Activated naive CD4-positive, alpha-beta T cell treated with anti-CD3 and anti-CD28 coated beads for 36 hours (primary cell): ENCODE data around the gene ZBTB43. TPM values are rescaled to one million over a fixed set of nuclear protein-coding genes. Genes with fewer than 3 reads are reported as not detected.

Source experiments
- CTCF ChIA-PET: fragments of 350-600 bp; sonication (Branson Sonifier 250); formaldehyde crosslinking; loops from one replicate; lab custom pipeline; 2021; ENCODE audit warnings: antibody characterized with exemption; lab: Charles Lee
- DNase-seq: peaks from one replicate; pipeline ENCODE4 v3.0.0-alpha.2; 2020
- H3K27ac Mint-ChIP-seq: one replicate; pipeline ENCODE4 v1.8.0; 2021; ENCODE audit warnings: mild to moderate bottlenecking, mixed read lengths
- H3K27me3 Mint-ChIP-seq: one replicate; pipeline ENCODE4 v1.8.0; 2021; ENCODE audit warnings: low read depth, mixed read lengths
- H3K36me3 Mint-ChIP-seq: one replicate; pipeline ENCODE4 v1.8.0; 2021; ENCODE audit warnings: low read depth, mixed read lengths
- H3K4me1 Mint-ChIP-seq: one replicate; pipeline ENCODE4 v1.8.0; 2021; ENCODE audit warnings: low read depth, mixed read lengths
- H3K4me3 Mint-ChIP-seq: one replicate; pipeline ENCODE4 v1.8.0; 2021; ENCODE audit warnings: mild to moderate bottlenecking, moderate library complexity, mixed read lengths
- H3K9me3 Mint-ChIP-seq: one replicate; pipeline ENCODE4 v1.8.0; 2021; ENCODE audit warnings: mixed read lengths
- intact Hi-C: fragments of 100-400 bp; cut with micrococcal nuclease; formaldehyde crosslinking; loops from one replicate; pipeline ENCODE4 v1.15.1; 2023
- total RNA-seq, 2 experiments: library from RNA; stranded (reverse); gene quantifications; one replicate each; pipeline ENCODE4 v1.2.3, GENCODE V29; 2021

ZBTB43 gene
- total RNA-seq, 2 experiments from 2014 or later, result 20.9 to 25.9 TPM

DNA sequence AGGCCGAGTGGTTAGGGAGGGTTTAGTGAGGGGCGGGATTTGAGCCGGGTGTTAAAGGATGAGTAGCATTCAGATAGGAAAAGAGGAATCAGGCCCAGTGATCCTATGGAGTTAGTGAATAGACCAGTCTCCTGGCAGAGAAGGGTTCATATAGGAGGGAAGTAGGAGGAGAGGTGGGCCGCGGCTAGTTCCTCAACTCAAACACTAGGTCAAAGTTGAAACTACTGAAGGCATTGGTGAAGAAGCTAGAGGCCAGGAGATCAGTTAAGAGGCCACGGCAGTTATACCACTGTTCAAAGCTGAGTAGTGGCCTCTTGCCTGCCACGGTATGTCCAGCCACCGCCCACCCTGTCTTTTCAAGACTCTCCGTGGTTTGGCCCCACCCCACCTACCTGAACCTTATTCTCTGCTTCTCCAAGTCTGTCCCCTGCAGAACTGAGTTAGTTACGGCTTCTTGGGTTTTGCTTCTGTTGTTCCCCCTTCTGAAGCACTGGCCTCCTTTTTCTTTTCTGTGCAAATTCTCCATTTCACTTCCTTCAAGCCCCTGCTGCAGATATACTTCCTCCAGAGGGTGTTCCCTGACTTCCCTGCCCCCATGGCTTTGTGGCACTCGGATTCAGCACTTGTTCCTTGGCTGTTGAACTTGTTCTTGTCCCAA lies 57.4 kb downstream of the ZBTB43 start:
- peaks cover 1% of the 10 kb centered on the region for H3K36me3 Mint-ChIP-seq
- no peak for DNase-seq
- H3K4me1 Mint-ChIP-seq, result peaks cover 20% of the 10 kb centered on the region
- CTCF ChIA-PET, result no interaction called here
- no peaks in the 10 kb centered on the region for H3K27me3 Mint-ChIP-seq
- no peak overlapping the region for H3K27ac Mint-ChIP-seq
- intact Hi-C loops, result no loop called here
- H3K9me3 Mint-ChIP-seq, result no peaks in the 10 kb centered on the region
- peak overlapping the region; percentile 81 for H3K4me3 Mint-ChIP-seq

DNA sequence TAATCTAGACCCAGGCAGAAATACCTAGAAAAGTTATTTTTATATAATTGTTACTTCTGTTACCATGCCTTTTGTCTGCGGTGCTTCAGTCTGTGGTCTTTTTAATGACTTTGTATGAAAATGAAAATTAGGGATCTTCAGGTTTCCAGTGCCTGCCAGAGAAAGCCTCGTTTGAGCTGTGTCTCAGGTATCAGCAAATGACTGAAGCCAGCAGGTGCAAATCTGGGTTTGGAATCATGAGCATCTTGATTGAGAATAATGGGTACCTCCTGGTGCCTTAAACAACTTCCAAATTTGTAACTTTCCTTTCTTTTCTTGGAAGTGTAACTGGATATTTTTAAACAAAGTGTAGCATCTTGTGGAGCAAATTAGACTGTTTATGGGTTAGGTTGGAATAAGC lies 59.9 kb downstream of the ZBTB43 start:
- intact Hi-C loops, result no loop called here
- Mint-ChIP-seq H3K9me3 (no peaks in the 10 kb centered on the region), H3K27ac (no peak overlapping the region), H3K4me1 (peaks cover 26% of the 10 kb centered on the region), H3K4me3 (no peak overlapping the region), H3K27me3 (no peaks in the 10 kb centered on the region), H3K36me3 (peaks cover 1% of the 10 kb centered on the region)
- CTCF ChIA-PET, result interaction anchor here (0.5 kb wide), 1 partner anchor 29 kb away, joined by 5 read pairs; no protein-coding TSS in a partner anchor
- no peak for DNase-seq

DNA sequence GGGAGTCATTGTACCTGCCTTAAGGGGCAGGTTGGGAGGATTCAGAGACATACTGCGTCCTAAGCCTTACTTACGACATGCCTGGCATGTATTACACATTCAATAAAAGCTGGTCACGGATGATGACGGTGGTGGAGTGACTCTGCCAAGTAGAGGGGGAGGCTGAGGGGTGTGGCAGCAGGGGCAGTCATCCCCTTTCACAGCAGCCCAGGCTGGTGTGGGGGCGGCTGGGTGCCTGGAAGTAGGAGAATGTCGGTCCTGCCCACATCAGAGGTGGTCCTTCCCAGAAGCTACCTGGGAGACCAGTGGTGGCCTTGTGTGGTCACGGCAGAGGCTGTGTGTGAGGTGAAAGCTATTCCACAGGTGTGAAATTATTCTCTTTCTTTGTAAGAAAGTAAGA lies 64.5 kb downstream of the ZBTB43 start:
- no peak for DNase-seq
- intact Hi-C loops, result no loop called here
- CTCF ChIA-PET, result no interaction called here
- Mint-ChIP-seq H3K4me1 (peaks cover 17% of the 10 kb centered on the region), H3K27me3 (no peaks in the 10 kb centered on the region), H3K36me3 (peaks cover 1% of the 10 kb centered on the region), H3K27ac (no peak overlapping the region), H3K4me3 (no peak overlapping the region), H3K9me3 (no peaks in the 10 kb centered on the region)

DNA sequence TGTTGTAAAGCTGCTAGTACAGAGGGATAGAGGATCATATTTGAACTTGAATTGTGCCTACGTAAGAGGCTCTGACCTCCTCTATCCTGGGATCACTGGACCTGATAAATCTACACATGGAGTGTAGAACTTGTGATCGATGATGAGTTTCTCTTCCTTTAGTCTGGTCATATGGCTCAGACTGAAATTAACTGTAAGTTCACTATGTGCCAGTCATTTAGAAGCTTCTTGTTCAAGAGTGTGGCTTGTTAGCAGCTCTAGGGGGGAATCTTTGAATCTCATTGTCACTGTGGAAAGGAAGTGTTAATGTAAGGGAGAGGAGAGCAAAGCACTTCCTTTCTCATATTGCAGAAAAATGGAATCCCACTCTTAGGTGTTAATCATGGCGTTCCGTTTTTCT lies 67.7 kb downstream of the ZBTB43 start:
- Mint-ChIP-seq H3K27me3 (no peaks in the 10 kb centered on the region), H3K27ac (peak overlapping the region; percentile 15), H3K4me1 (peaks cover 30% of the 10 kb centered on the region), H3K9me3 (no peaks in the 10 kb centered on the region), H3K4me3 (no peak overlapping the region), H3K36me3 (no peaks in the 10 kb centered on the region)
- DNase-seq, result no peak
- CTCF ChIA-PET, result no interaction called here
- intact Hi-C loops, result no loop called here

DNA sequence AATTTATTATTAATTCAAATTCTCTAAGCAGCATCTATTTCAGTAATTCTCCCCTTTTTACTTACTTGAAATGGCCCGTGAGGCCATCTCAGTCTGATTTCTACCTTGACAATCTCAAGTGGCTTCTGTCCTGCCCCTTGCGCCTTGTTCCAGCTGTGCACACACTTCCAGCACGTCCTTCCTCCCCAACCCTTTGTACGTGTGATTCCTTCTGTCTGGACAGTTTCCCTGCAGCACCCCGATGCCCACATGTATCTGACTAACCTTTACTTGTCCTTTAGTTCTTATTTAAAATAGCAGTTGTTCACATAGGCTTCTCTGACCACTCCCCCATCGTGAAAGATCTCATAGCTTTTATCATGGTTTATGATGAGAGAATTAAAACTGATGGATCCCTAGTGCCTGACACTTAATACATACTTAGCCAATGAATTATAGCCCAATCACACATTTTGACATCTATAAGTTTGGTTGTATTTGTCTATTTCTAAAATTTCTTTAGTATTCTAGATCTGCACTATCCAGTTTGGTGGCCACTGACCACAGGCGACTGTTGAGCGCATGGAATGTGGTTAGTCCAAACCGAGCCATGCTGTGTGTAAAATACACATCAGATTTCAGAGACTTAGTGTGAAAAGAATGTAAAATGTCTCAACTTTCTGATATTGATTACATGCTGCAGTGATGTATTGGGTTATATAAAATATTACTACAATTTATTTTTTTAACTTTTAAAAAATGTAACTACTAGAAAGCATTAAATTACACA lies 69.9 kb downstream of the ZBTB43 start:
- intact Hi-C loops, result no loop called here
- H3K4me1 Mint-ChIP-seq, result peaks cover 26% of the 10 kb centered on the region
- no peaks in the 10 kb centered on the region for H3K9me3 Mint-ChIP-seq
- no peak for DNase-seq
- peaks cover 2% of the 10 kb centered on the region for H3K36me3 Mint-ChIP-seq
- CTCF ChIA-PET, result no interaction called here
- H3K27me3 Mint-ChIP-seq, result no peaks in the 10 kb centered on the region
- H3K4me3 Mint-ChIP-seq, result no peak overlapping the region
- H3K27ac Mint-ChIP-seq, result no peak overlapping the region

DNA sequence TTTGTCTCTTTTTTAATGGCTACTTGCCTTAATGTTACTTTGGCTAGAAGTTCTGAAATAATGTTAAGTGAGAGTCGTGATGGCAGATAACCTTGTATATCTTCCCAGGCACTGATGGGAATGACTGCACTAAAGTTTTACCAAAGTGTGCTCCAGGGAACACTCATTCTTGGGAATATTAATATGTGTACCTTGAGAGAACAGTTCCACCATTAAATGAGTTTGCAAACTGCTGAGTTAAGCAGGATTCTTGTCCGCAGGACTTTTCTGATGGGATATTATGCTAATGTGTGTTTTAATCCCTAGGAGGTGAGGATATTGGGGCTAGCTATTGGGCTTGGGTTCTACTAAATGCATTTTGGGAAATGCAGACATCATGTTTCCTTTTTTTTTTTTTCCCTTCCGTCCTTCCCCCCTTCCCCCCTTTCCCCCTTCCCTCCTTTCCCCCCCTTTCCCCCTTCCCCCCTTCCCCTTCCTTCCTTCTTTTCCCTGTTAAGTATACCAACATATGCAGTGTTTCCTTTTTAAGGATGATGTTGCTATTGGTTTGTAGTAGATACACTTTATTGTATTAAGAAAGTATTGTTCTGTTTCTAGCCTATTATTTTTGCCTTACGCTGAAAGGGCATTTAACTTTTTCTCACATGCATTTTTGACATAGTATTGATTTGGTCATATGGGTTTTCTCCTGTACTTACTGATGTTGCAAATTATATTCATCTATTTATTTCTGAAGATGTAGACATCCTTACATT lies 71.1 kb downstream of the ZBTB43 start:
- Mint-ChIP-seq H3K4me3 (no peak overlapping the region), H3K36me3 (peaks cover 8% of the 10 kb centered on the region), H3K27me3 (no peaks in the 10 kb centered on the region), H3K4me1 (peaks cover 25% of the 10 kb centered on the region), H3K27ac (no peak overlapping the region), H3K9me3 (no peaks in the 10 kb centered on the region)
- CTCF ChIA-PET, result no interaction called here
- intact Hi-C loops, result no loop called here
- DNase-seq, result no peak

DNA sequence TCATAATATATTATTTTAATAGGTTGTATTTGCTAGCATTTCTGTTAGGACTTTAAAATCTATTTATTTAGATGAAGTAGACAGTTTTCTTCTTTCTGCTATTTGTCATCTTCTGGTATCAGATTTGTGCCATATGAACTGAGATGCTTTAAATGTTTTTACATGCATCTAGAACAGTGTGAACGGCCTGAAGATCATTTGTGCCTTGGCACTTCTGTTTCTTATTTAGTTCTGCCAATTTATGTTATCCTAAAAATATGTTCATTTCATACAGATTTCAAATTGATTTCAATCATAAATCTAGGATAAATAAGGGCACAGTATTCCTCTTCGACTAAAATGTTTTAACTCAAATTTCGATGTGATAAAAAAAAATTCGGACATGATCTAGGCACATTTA lies 71.7 kb downstream of the ZBTB43 start:
- Mint-ChIP-seq H3K36me3 (peaks cover 11% of the 10 kb centered on the region), H3K27ac (no peak overlapping the region)
- DNase-seq, result no peak

DNA sequence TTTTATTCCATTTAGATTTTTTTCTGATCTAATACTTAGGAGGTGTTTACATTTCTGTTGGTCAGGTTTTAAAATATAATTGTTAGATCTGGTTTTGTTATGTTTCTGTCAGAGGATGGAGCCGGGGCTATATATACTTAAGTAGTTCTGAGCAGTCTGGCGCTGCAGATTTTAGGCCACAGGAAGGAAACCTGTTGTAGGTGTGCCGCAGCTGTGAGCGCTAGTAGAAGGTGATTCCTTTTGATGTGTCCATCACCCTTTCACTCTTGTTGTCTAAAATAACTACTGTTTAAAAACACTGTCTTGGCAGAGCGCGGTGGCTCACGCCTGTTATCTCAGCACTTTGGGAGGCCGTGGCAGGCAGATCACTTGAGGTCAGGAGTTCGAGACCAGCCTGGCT lies 72.6 kb downstream of the ZBTB43 start:
- no peak for DNase-seq
- CTCF ChIA-PET, result no interaction called here

More for the DNA sequence above, 71.7 kb downstream of the ZBTB43 start:
- CTCF ChIA-PET, result no interaction called here
- Mint-ChIP-seq H3K4me3 (no peak overlapping the region), H3K9me3 (no peaks in the 10 kb centered on the region), H3K4me1 (peaks cover 25% of the 10 kb centered on the region), H3K27me3 (no peaks in the 10 kb centered on the region)
- intact Hi-C loops, result no loop called here

DNA sequence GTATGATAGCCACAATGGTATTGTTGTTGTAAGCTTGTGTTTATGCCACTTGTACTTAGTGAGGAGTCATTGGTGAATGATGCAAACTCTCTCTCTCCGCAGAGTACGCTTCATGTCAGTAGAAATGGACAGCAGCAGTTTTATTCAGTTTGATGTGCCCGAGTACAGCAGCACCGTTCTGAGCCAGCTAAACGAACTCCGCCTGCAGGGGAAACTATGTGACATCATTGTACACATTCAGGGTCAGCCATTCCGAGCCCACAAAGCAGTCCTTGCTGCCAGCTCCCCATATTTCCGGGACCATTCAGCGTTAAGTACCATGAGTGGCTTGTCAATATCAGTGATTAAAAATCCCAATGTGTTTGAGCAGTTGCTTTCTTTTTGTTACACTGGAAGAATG lies 74.4 kb downstream of the ZBTB43 start:
- Mint-ChIP-seq H3K4me3 (no peak overlapping the region), H3K36me3 (peaks cover 11% of the 10 kb centered on the region), H3K4me1 (peaks cover 16% of the 10 kb centered on the region), H3K9me3 (no peaks in the 10 kb centered on the region), H3K27me3 (no peaks in the 10 kb centered on the region), H3K27ac (no peak overlapping the region)
- CTCF ChIA-PET, result no interaction called here
- no peak for DNase-seq
- intact Hi-C loops, result no loop called here

More for the DNA sequence above, 72.6 kb downstream of the ZBTB43 start:
- Mint-ChIP-seq H3K9me3 (no peaks in the 10 kb centered on the region), H3K27me3 (no peaks in the 10 kb centered on the region), H3K27ac (no peak overlapping the region), H3K4me1 (peaks cover 22% of the 10 kb centered on the region), H3K36me3 (peaks cover 11% of the 10 kb centered on the region), H3K4me3 (no peak overlapping the region)
- intact Hi-C loops, result no loop called here

DNA sequence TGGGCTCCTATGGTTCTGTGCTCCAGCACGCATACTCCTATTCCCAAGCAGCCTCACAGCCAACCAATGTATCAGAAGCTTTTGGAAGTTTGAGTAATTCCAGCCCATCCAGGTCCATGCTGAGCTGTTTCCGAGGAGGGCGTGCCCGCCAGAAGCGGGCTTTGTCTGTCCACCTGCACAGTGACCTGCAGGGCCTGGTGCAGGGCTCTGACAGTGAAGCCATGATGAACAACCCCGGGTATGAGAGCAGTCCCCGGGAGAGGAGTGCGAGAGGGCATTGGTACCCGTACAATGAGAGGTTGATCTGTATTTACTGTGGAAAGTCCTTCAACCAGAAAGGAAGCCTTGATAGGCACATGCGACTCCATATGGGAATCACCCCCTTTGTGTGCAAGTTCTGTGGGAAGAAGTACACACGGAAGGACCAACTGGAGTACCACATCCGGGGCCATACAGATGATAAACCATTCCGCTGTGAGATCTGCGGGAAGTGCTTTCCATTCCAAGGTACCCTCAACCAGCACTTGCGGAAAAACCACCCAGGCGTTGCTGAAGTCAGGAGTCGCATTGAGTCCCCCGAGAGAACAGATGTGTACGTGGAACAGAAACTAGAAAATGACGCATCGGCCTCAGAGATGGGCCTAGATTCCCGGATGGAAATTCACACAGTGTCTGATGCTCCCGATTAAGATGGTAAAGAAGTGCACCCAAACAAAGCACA lies 75.5 kb downstream of the ZBTB43 start:
- DNase-seq, result no peak
- H3K9me3 Mint-ChIP-seq, result no peaks in the 10 kb centered on the region
- intact Hi-C loops, result no loop called here
- no peak overlapping the region for H3K4me3 Mint-ChIP-seq
- H3K27ac Mint-ChIP-seq, result no peak overlapping the region
- H3K27me3 Mint-ChIP-seq, result no peaks in the 10 kb centered on the region
- peaks cover 11% of the 10 kb centered on the region for H3K36me3 Mint-ChIP-seq
- CTCF ChIA-PET, result interaction anchor here (0.5 kb wide), 1 partner anchor 56 kb away, joined by 3 read pairs; no protein-coding TSS in a partner anchor
- H3K4me1 Mint-ChIP-seq, result peaks cover 16% of the 10 kb centered on the region

DNA sequence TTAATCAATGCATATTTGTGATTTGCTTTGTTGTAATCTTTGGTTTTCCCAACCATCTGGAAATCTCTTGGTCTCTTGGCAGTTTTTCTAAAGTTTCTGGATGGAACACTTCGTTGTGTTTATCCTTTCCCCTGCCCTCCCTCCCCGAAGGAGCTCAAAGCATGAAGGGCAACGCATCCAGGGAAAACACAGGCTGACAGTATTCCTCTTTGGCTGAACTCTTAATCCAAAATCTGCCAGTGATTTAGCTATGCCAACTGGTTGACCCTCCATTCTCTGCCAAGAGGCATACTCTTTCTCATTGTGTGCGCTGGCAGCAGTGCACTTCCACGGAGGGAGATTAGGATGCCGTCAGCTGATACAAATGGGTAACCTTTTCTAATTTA lies 76.1 kb downstream of the ZBTB43 start:
- DNase-seq, result no peak
- Mint-ChIP-seq H3K9me3 (no peaks in the 10 kb centered on the region), H3K36me3 (peaks cover 11% of the 10 kb centered on the region), H3K27me3 (no peaks in the 10 kb centered on the region), H3K4me1 (peaks cover 16% of the 10 kb centered on the region), H3K4me3 (no peak overlapping the region), H3K27ac (no peak overlapping the region)
- CTCF ChIA-PET, result no interaction called here
- intact Hi-C loops, result no loop called here

DNA sequence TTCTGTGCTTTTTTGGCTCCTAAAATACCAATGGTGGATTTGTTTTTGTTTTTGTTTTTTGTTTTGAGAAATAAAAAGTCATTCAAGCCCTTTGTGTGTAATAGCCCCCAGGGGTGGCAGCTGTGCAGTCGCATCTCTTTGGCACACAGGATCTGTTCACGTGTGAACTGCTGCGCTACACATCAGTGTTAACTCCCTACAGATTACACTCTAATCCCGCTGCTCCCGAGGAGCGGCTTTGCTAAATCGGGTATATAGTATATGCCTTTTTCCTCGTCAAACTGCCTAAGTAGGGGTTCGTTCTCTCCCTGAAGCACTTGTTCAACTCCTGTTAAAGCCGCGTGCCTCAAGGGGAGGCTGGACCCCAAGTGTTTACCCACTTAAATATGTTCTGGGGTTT lies 77.9 kb downstream of the ZBTB43 start:
- Mint-ChIP-seq H3K9me3 (no peaks in the 10 kb centered on the region), H3K27me3 (no peaks in the 10 kb centered on the region), H3K36me3 (peaks cover 11% of the 10 kb centered on the region), H3K27ac (no peak overlapping the region), H3K4me3 (no peak overlapping the region), H3K4me1 (no peaks in the 10 kb centered on the region)
- intact Hi-C loops, result no loop called here
- CTCF ChIA-PET, result no interaction called here
- no peak for DNase-seq
